CD4-positive, alpha-beta T cell treated with Interleukin-4 for 4 hours (primary cell): ENCODE measurements around the gene ZNF260.
"Not testable (repeated sequence)": the region's sequence is repeated elsewhere in the genome, so short reads cannot be mapped to it uniquely, and the experiment has no call there.

Source experiments
- DNase-seq: peaks from one replicate; pipeline ENCODE4 v3.0.0-alpha.2; 2020

The ZNF260 gene

DNA sequence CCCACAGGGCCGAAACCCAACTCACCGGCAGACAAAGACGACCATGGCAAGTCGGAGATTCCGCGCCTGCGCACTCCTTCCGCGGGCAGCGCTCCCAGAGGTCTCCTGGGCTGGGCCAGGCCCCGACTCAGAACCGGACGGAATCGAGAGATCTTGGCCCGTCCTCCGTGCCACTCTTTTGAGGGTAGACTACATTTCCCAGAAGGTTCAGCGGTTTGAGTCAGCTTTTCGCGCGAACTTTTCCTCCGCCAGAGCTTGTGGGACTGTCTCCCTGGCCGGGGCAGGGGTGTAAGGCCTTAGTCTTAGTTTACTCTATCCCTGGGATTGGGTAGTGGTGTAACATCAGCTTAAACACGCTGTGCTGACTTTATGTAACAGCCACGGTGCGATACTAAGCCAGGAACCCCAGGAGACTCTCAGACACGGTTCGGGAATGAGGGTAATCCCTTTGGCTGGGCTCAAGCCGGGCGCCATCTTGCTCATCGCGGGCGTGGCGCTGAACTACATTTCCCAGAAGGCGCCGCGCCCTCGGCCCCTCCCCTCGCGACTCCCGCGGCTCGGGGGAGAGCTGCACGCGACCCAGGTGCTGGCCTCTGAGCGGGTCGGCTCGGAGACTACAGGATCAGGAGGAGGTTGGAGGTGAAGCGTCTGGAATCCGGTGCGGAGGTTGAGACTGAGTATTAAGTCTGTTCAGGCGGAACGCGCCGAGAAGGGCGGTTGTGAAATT, at the start of gene ZNF260:
Gene ZNF260, minus strand, starts transcription at position 78 of the 727 bp plus-strand sequence. CDS start 13,033 bp downstream, outside the sequence.
- peak; percentile 96 for DNase-seq

DNA sequence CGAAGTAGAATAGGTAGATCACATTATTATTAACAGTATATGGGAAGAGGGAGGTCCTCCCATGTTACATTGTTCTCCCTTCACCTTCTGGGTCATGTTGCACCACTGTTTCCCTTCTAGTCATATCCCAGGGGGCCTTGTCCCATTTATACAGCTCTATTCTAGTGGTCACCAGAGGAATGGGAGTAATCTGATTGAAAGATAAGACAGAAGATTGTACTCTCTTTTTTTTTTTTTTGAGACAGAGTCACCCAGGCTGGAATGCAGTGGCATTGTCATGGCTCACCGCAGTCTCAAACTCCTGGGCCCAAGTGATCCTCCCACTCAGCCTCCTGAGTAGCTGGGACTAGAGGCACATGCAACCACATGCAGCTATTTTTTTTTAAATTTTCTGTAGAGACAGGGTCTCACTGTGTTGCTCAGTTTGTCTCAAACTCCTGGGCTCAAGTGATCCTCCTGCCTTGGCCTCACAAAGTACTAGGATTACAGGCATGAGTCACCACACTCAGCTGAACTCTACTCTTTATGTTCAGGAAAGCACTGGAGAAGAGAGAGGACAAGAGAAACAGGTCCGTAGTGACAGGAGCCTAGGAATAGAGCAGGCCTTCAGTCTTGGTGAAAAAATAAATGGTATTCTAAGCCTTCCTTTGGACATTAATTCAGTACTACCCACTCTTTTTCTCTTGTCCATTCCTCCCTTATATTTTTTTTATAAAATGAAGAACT, 49.4 kb upstream of the ZNF260 start:
- DNase-seq = no peak

DNA sequence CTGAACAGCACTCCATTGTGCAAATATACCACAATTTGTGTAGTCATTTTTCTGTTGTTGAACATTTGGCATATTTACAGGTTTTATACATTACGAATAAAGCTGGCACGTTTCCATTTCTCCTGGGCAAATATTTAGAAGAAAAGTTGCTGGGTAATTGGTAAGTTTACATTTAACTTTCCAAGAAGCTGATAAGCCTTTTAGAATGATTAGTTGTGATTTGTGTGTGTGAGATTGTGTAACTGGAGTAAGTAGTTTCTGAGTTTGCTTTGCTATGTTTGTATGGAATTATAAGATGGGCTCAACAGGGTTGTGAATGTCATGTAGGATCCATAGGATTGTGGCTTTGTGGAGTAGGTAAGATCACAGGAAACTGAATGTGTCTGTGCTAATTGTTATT, 46.7 kb upstream of the ZNF260 start:
- DNase-seq = no peak

DNA sequence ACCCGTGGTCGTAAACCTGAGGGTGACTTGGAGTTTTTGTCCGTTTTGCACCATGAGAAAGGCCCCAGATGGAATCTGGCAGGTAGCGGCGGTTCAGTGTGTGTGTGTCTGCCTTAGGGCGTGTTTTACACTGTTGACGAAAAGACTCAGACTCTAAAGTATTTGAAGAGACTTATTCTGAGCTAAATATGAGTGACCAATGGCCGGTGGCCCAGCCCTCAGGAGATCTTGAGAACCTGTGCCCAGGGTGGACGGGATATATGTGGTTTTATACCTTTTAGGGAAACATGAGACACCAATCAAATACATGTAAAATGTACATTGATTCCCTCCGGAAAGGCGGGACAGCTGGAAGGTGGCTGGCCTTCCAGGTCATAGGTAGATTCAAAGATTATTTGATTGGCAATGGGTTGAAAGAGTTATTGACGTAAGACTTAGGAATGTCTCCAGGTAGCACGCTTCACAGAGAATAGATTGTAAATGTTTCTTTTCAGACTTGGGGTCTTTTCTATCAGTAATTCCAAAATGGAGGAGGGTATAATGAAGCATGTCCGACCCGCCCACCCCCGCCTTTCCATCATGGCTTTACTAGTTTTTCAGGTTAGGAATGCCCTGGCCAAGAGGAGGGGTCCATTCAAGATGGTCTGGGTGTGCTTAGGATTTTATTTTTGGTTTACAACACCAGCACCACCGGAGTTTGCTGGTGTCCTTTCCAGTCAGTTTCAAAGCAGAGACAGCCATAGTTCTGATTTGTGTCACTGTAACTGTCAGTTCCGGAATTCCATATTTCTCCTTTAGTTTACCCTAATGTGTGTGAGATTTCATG, 46.0 kb upstream of the ZNF260 start:
- DNase-seq = no peak

DNA sequence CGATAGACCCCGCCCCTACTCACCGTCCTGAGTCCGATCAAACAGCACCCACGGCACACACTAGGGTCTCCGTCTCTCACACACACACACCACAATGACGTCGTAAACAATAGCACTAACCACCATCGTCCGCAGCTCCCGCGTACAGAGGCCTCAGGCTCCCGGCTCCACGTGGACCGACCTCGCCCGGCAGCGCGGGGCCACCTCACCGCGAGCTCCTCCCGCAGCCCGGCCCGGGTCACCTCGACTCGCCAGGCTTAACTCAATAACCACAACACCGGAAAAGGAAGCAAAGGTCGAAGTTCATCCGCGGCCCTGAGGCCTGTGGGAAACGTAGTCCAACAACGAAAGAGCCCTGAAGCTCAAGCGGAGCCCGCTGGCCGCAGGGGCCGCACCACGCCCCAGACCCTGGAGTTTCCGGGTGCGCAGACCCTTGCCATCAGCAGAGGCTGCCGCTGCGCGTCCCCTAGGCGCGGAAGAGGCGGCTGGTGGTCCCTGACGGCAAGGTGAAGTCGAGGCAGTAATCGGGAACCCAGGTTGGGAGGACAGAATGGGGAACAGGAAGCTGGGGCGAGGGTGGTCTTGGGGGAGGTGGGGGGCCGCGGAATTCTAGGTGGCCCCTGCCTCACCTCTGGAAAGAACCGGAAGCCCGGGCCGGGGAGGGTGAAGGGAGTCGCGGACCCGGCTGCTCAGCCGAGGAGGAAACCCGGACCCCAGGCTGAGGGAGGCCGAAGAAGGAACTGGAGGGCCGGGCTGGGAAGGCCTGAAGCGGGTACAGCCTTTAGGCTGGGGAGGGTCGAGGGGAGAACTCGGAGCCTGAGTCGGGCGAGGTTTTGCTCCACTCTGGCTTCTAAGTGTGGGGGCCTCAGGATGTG, 45.2 kb upstream of the ZNF260 start, which contains the start of gene ZNF529:
Gene ZNF529, minus strand, starts transcription at position 273 of the 875 bp plus-strand sequence. CDS start 946 bp downstream, outside the sequence.
- DNase-seq = peak; percentile 86

DNA sequence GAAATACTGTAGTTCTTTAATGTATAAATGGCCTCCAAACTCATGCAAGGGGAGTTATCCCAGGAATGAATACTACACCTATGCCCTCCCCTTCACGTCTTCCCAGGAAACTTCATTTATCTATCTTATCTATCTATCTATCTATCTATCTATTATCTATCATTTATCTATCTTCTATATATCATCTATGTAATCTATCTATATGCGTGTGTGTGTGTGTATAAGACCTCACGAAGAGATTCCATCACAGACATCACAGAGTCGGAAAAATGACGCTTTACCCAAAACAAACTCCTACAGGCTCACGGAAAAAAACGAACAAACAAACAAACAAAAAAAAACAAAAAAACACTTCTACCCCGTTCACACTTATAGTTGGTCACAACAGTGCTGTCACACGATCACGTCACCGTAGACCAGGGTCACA, 44.5 kb upstream of the ZNF260 start:
- no peak for DNase-seq

DNA sequence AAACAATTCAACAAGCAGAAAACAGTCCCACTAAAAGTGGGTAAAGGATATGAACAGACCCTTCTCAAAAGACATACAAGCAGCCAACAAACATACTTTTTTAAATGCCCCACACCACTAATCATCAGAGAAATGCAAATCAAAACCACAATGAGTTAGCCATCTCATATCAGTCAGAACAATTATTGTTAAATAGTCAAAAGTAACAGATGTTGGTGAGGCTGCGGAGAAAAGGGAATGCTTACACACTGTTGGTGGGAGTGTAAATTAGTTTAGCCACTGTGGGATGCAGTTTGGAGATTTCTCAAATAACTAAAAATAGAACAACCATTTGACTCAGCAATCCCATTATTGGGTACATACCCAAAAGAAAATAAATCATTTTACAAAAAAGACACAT, 36.3 kb upstream of the ZNF260 start:
- no peak for DNase-seq

DNA sequence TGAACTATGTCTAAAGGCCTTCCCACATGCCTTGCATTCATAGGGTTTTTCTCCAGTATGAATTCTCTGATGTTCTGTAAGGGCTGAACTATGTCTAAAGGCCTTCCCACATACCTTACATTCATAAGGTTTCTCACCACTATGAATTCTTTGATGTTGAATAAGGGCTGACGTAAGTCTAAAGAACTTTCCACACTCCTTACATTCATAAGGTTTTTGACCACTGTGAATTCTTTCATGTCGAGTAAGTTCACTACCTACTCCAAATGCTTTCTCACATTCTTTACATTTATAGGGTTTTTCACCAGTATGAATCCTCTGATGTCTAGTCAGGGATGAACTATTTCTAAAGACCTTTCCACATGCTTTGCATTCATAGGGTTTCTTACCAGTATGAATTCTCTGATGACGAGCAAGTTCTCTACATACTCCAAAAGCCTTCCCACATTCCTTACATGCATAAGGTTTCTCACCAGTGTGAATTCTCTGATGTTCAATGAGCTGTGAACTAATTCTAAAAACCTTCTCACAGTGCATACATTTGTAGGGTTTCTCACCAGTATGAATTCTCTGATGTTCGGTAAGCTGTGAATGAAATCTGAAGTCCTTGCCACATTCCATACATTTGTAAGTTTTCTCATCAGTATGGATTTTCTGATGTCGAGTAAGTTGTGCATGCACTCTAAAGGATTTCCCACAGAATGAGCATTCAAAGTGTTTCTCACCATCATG, 19.1 kb upstream of the ZNF260 start:
- no peak for DNase-seq

DNA sequence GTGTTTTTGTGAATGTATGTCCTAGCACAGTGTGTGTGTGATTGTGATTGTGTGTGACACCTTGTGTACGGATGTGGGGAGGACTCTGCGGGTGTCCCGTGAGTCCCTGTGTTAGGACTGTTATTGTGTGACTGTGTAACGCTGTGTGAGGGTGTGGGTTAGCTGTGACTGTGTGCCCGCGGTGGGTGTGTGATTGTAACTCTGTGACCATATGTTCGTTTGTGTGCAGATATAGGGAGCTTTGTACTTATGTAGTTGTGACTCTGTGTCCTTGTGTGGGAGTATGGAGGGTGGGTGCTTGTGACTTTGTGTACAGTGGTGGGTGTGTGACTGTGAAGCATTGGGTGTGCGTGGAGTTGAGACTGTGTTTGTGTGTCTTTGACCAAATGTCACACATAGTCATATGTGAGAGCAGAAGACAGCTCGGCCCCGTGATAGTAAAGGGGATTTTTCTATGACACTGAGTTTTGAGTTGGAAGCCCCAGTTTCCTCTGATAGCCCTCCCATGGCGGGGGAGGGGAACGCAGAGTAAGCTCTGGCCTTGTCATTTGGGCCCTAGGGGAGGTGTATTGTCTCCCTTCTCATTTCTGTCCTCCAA, 949 bp upstream of the ZNF260 start:
- peak; percentile 21 for DNase-seq

DNA sequence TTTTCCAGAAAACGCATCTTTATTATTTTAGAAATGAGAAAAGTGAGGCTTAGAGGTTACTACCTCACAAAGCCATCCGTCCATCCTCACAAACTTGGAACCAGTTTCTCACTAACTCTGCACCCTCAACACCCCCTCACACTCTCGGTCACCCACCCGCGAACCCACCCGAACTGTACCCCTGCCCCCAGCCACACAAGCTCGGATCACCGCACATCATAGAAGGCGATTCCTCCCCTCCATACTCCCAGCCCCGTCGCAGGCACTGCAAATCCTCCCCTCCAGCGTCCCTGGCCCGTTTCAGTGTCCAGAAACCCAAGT, 238 bp downstream of the ZNF260 start:
- no peak for DNase-seq

DNA sequence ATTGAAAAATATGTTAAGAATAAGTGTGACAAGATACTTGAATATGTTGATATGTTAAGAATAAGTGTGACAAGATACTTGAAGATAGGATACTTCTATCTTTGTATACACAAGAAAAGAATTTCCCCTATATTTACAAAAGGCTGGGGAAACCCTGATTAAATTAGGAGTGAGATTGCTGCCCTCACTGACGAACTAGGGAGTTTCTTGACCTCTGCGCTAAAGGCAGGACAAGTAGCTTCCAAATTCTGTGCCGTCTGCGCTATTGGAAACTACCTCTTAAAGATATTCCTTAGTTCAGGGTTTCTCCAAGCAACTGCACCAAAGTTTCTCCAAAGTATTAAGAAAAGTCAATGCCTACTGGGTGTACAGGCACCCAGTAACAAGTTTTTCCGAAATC, 730 bp downstream of the ZNF260 start:
- no peak for DNase-seq

DNA sequence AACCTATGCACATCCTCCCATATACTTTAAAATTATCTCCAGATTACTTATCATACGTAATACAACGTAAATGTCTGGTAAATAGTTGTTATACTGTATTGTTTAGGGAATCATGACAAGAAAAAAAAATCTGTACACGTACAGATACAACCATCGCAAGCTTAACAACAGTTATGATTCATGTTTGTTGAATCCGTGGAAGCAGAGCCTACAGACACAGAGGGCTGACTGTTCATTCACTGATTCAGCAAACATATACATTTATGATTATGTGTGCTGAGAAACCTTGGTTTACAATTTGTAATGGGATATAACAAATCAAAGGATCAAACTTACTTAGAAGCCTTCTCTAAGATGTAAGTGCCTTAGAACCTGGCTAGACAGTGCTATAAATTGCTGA, 1.5 kb downstream of the ZNF260 start:
- DNase-seq = no peak

DNA sequence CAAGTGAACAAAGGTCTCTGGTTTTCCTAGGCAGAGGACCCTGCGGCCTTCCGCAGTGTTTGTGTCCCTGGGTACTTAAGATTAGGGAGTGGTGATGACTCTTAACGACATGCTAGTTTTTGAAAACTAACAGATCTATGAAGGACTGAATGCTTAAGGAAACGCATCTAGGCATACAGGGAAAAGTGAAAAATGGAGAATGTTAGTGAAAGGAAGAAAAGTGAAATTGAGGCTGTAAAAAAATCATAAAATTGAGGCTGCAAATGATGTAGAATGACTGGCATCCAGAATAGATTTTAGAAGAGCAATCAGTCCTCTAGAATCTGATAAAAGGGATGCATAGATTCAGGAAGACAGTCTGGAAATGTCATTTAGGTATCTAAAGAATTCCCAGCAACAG, 3.5 kb downstream of the ZNF260 start:
- DNase-seq = no peak

DNA sequence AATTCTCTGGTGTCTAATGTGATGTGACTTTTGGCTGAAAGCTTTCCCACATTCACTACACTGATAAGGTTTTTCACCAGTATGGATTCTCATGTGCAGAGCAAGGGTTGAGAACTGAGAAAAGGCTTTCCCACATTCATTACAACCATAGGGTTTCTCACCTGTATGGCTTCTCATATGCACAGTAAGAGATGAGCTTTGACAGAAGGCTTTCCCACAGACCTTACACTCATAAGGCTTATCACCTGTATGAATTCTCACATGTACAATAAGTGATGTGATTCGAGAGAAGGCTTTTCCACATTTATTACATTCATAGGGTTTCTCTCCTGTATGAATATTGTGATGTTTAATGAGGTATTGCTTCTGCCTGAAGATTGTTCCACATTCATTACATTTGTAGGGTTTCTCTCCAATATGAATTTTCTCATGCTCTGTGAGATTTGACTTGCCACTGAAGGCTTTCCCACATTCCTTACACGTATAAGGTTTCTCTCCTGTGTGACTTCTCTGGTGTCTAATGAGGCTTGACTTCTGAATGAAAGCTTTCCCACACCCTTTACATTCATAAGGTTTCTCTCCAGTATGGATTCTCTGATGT, 14.0 kb downstream of the ZNF260 start:
- no peak for DNase-seq

DNA sequence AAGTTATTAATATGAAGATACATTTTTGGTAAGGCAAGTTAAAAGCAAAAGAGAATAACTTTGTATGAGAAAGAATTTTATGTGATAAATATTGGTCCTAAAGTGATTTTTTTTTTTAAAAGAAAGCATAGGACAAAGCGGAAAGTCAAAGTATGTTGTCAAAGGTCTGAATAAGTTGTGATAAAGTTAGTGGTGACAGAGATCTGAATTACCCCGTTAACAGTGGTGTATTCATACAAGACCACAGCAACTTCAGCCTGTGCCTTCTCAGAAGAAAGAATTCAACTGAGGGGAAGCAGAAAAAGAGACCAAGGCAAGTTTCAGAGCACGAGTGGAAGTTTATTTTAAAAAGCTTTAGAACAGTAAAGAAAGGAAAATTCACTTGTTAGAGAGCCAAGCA, 19.7 kb downstream of the ZNF260 start:
- no peak for DNase-seq

DNA sequence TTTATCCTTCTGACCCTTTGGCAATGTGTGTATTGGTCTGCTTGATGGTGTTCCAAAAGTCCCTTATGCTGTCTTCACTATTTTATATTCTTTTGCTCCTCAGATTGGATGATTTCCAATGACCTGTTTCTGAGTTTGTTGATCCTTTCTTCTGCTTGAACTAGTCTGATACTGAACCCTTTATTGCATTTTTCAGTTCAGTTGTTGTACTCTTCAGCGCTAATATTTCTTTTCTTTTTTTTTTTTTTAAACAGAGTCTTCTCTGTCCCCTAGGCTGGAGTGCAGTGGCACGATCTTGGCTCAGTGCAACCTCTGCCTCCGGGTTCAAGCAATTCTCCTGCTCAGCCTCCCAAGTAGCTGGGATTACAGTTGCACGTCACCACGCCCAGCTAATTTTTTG, 26.1 kb downstream of the ZNF260 start:
- no peak for DNase-seq

DNA sequence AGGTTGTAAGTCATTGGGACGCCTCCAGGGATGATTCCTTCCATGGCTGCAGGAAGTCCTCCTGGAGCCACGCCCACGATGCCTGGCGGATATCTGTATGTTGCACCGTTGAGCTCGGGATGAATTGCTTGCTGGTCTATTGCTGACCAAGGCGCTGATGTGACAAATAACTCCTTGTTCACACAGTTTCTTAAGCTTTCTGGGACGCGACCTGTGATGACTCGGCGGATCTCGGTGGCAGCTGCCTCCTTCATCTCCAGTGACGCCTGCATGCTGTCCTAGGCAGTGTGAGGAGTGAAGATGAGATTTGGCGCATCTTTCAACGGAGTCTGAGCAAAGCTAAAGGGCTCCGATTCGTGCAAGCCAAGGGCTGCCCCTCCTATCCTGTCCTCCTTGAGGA, 31.1 kb downstream of the ZNF260 start:
- no peak for DNase-seq

DNA sequence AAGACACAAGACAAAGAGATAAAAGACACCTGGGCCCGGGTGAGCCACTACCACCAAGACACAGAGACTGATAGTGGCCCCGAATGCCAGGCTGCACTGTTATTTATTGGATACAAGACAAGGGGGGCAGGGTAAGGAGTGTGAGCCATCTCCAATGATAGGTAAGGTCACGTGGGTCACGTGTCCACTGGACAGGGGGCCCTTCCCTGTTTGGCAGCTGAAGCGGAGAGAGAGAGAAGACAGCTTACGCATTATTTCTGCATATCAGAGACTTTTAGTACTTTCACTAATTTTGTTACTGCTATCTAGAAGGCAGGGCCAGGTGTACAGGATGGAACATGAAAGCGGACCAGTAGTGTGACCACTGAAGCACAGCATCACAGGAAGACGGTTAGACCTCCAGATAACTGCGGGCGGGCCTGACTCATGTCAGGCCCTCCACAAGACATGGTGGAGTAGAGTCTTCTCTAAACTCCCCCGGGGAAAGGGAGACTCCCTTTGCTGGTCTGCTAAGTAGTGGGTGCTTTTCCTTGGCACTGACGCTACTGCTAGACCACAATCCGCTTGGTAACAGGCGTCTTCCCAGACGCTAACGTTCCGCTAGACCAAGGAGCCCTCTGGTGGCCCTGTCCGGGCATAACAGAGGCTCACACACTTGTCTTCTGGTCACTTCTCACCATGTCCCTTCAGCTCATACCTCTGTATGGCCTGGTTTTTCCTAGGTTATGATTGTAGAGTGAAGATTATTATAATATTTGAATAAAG, 35.2 kb downstream of the ZNF260 start:
- DNase-seq = peak; percentile 20

DNA sequence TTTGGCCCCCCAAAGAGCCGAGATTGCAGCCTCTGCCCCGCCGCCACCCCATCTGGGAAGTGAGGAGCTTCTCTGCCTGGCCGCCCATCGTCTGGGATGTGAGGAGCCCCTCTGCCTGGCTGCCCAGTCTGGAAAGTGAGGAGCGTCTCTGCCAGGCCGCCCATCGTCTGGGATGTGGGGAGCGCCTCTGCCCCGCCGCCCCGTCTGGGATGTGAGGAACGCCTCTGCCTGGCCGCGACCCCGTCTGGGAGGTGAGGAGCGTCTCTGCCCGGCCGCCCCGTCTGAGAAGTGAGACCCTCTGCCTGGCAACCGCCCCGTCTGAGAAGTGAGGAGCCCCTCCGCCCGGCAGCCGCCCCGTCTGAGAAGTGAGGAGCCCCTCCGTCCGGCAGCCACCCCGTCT, 37.2 kb downstream of the ZNF260 start:
- not testable (repeated sequence) for DNase-seq

DNA sequence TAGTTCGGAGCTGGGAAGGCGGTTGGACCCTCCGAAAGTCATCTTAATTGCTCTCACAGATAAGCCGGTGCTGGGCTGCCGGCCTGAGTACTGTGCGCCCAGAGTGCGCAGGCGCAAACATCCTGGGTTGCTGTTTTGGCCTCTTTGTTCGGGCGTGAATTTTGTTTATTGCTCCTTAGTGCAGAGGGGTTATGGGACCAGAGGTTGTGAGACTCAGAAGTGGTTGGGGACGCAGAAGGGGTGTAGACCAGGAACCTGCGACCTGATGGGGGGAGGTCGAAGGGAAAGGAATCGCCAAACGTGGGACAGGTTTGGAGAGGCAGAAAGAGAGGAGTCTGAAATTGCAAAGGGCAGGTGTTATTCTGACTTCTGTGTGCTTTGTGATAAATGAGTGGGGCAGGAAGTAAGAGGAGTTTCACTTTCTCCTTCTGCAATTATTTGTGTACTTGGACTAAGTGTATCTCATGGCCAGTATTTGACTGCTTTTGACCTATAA, 38.1 kb downstream of the ZNF260 start:
- peak; percentile 87 for DNase-seq
